T-helper 2 cell treated with Interferon-gamma antibody and Interleukin-4, amounts not matched to agents 100 ng/mL and 5 ng/mL, for 36 hours (primary cell): ENCODE results near the gene MCHR1. TPM values are rescaled to one million over a fixed set of nuclear protein-coding genes. Genes with fewer than 3 reads are reported as not detected.
"Not testable (repeated sequence)": the region's sequence is repeated elsewhere in the genome, so short reads cannot be mapped to it uniquely, and the experiment has no call there.

Experiments
- intact Hi-C: fragments of 100-400 bp; cut with micrococcal nuclease; formaldehyde crosslinking; loops from one replicate; pipeline ENCODE4 v1.15.1; 2023
- total RNA-seq: library from RNA; stranded (reverse); gene quantifications from 2 replicates; pipeline ENCODE4 v1.2.3, GENCODE V29; 2022

MCHR1 gene
- total RNA-seq, 1 donor from 2014 or later, result not detected

GRCh38 chr22:40684728-40685127 is 5.4 kb downstream of the MCHR1 start:
- intact Hi-C loops, result no loop called here

GRCh38 chr22:40685406-40685805 is 6.1 kb downstream of the MCHR1 start:
- intact Hi-C loops, result no loop called here

- intact Hi-C loops, result no loop called here
These were observed 8.4 kb downstream of the MCHR1 start for GRCh38 chr22:40687706-40688105.

DNA sequence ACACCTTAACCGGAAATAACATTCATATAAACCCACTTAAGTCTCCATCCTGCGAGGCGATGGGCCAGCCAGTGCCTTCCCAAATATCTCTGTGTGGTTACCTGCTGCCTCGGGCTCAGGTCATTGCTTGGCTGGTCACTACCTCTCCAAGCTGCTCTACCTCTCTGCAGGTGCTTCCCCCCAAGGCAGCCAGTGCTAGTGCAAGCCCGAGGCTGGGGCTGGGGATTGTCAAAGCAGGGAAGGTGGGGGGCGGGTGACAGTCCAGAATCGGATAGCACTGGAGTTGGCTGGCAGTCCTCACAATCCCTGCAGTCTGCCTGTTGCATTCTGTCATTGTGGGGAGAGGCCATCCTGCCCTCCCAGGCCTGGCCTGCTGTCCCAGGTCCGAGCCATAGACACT is 11.1 kb downstream of the MCHR1 start:
- intact Hi-C loops, result no loop called here

- intact Hi-C loops, result no loop called here
These were observed 12.2 kb downstream of the MCHR1 start for GRCh38 chr22:40691532-40691931.

DNA sequence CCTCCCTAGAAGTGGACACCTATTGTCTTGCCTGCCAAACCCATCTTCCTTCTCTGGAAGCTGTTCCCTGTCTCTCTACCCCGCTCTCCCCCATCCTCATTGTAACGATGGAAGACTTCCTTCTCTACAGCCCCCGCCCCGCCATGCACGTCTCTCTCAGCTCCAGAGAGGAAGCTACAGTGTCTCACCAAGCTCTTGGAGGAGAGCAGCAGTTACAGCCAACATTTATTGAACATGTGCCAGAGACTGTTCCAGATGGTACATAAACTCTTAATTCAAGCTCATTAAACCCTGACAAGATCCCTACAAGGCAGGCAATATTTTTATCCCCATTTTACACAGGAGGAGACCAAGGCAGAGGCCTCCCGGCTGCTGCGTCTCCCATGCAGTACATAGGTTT is 15.1 kb downstream of the MCHR1 start:
- intact Hi-C loops, result no loop called here

GRCh38 chr22:40701274-40701673 is 22.0 kb downstream of the MCHR1 start:
- intact Hi-C loops, result no loop called here

GRCh38 chr22:40703174-40703573 is 23.9 kb downstream of the MCHR1 start:
- intact Hi-C loops, result no loop called here

DNA sequence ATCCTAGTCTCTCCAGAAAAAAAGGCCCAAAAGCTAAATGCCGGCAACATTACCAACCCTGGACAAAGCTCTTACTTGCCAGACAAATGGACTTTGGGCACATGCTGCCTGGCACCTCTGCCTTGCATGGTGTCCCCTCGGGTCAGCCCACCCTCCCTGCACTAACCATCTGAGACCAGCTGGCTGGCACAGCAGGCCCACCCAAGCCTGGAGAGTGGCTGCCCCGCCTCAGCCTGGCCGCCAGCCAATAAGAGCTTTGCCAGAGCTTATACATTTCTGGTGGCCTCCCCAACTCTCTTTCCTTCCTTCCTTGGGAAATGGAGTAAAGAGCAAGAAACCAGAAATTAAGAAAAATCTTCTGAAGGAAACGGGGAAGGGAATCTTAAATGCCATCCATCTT is 24.5 kb downstream of the MCHR1 start:
- intact Hi-C loops, result no loop called here

DNA sequence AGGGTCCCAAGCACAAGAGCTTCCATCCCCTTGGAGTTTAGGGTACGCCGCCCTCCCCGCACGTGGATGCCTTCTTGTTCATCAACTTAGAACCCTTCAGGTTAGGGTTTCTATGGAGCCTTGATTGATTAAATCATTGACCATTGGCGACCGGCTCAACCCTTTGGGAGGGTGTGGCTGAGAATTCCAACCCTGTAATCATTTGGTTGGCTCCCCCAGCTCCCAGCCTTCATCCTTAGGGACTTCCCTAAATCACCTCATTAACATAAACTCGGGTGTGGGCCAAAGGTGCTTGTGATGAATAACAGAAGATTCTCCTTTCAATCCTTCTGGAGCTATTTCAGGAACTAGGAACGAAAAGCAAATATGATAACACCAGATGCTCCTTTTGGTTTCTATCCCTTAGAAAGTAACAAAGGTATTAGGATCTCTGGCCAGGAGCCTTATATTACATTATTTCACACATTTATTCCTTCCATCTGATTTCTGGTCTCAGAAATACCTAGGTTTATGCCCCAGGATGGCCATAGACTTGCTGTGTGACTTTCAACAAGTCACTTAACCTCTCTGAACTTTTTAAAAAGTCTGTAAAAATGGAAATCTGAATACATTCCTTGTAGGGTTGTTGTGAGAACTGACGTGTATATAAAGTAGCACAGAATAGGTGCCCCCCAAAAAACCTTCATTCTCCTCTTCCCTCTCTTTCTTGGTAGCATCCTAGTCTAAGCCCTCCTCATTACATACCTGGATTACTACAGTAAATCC is 26.8 kb downstream of the MCHR1 start:
- intact Hi-C loops, result no loop called here

GRCh38 chr22:40707154-40707553 is 27.9 kb downstream of the MCHR1 start:
- intact Hi-C loops, result no loop called here

- intact Hi-C loops, result no loop called here
These were observed 28.9 kb downstream of the MCHR1 start for GRCh38 chr22:40708177-40708576.

DNA sequence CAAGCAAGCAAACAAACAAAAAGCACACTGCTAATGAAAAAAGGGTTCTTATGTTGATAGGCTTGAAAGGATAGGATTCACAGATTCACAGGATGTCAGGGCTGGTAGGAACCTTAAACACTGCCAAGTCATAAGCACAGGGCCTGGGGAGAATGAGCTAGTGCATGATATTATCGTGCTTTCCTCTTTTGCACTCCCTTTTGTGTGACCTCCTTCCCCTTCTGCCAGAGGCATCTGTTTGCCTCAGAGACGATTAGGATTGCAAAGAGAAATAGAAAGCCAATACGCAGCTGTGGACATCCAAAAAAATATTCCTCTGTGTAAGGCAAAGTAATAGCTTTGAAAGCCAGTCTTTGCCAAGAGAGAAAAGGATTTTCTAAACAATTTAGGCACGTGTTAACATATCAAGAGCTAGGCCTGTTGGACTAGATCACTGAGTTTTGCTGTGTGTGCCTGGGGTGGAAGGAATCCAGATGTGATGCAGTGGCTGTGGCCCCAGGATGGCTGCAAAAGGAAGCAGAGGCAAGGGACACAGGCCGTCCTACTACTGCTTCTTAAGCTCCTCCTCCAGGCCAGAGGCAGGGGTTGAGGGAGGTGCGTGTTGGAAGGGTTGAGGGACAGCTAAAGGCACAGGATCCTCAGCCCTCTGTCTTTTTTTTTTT is 30.6 kb downstream of the MCHR1 start:
- intact Hi-C loops, result no loop called here

DNA sequence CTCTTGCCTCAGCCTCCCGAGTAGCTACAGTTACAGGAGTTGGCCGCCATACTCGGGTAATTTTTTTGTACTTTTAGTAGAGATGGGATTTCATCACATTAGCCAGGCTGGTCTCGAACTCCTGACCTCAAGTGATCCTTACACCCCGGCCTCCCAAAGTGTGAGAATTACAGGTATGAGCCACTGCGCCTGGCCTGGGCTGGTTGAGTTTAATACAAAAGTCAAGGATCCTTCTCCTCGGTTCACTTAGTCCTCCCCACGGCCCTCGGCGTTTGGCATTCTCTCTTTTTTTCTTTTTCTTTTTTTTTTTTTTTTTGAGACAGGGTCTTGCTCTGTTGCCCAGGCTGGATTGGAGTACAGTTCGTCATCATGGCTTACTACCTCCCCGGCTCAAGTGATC is 33.0 kb downstream of the MCHR1 start:
- intact Hi-C loops, result no loop called here

- intact Hi-C loops, result no loop called here
These were observed 35.4 kb downstream of the MCHR1 start for GRCh38 chr22:40714499-40715337.

DNA sequence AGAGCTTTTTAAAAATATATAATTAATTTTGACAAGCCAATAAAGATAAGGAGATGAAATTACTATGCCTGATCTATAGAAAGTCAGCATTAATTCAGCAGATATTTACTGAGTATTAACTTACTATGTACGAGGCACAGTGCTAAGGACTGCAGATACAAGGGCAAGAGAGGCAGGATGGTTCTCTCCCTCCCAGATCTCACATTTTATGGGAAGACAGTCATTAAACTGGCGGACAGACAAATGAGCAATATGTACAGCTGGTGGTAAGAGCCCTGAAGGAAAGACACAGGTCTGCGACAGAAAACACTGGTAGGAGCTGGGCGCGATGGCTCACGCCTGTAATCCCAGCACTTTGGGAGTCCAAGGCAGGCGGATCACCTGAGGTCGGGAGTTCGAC is 36.8 kb downstream of the MCHR1 start:
- intact Hi-C loops, result no loop called here

DNA sequence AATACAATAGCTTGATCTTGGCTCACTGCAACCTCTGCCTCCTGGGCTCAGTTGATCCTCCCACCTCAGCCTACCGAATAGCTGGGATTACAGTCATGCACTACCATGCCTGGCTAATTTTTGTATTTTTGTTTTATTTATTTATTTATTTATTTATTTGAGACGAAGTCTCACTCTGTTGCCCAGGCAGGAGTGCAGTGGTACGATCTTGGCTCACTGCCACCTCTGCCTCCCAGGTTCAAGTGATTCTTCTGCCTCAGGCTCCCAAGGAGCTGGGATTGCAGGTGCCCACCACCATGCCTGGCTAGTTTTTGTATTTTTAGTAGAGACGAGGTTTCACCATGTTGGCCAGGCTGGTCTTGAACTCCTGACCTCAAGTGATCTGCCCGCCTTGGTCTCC is 38.4 kb downstream of the MCHR1 start:
- intact Hi-C loops, result not testable (repeated sequence)

DNA sequence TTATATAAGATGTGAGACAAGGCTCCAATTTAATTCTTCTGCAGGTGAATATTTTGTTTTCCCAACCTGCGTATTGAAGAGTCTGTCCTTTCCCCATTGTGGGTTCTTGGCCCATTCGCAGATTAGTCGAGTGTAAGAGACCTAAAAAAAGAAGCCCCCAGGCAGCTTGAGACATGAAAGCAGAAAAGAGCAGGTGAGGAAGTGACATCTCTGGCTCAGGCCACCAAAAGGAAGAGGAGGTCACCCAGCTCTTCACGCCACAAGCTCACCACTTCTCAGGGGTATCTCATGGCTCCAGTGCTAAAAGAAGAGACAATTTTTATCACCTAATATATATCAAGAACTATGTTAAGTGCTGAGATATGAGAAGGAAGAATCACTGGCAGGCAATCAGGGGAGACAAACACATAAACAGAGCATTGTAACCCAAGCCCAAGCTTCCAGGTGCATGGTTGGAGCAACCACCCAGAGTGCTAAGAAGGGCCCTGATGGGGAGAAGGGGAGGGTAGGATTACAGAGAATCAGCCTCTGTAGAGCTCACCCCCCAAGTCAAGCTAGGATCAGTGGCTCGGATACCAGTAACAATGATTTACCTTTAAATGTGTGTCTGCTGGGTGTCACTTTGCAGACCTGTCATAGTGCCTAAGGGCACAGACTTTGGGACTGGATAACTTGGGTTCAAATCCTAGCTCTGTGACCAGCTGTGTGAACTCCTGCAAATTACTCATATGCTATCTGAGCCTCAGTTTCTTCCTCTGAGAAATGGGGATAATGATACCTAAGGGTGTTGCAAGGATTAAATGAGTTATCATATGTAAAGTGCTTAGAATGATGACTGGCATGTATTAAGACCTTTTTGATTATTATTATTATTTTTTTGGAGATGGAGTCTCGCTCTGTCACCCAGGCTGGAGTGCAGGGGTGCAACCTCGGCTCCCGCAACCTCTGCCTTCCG is 39.2 kb downstream of the MCHR1 start:
- intact Hi-C loops, result no loop called here

- intact Hi-C loops, result no loop called here
These were observed 40.3 kb downstream of the MCHR1 start for GRCh38 chr22:40719599-40719998.

GRCh38 chr22:40720156-40720537 is 40.9 kb downstream of the MCHR1 start:
- intact Hi-C loops, result loop anchor here (10.0 kb wide), 1 partner anchor 185 kb away; no protein-coding TSS in a partner anchor
